GM10266 (cell line): ENCODE results near the gene STRA6.

Experiments
- DNase-seq: peaks from one replicate; pipeline ENCODE4 v3.0.0; 2012; ENCODE audit errors: extremely low spot score
- CTCF ChIP-seq: IDR thresholded peaks from 2 replicates; pipeline ENCODE4 v1.5.1; 2012; ENCODE audit warnings: mild to moderate bottlenecking, low read depth; ENCODE audit not compliant: control insufficient read depth, insufficient read depth; ENCODE audit errors: missing control alignments

Gene STRA6

GRCh38 chr15:74188216-74188615 is 14.4 kb downstream of the STRA6 start:
- TF ChIP-seq CTCF = no peak
- DNase-seq = no peak

GRCh38 chr15:74185710-74186348 is 16.8 kb downstream of the STRA6 start:
- TF ChIP-seq CTCF = no peak
- no peak for DNase-seq

GRCh38 chr15:74184582-74185091 is 17.9 kb downstream of the STRA6 start:
- no peak for TF ChIP-seq CTCF
- no peak for DNase-seq

- no peak for DNase-seq
- no peak for TF ChIP-seq CTCF
These were observed 20.5 kb downstream of the STRA6 start for GRCh38 chr15:74182131-74182530.

GRCh38 chr15:74180881-74181602 is 21.5 kb downstream of the STRA6 start:
- no peak for DNase-seq
- TF ChIP-seq CTCF = no peak

GRCh38 chr15:74179983-74180880 is 22.4 kb downstream of the STRA6 start:
- no peak for DNase-seq
- no peak for TF ChIP-seq CTCF
